PC-3 (cell line): ENCODE data around the gene PKN1. TPM values are rescaled to one million over a fixed set of nuclear protein-coding genes. Genes with fewer than 3 reads are reported as not detected.

Experiments
- ATAC-seq: fragments of 200-7000 bp; cut with Tn5 transposase; 2 replicates; pipeline ENCODE4 v1.9.1; 2020; ENCODE audit warnings: mild to moderate bottlenecking, moderate library complexity
- BruUV-seq: library from RNA; stranded (reverse); fragments of 400-500 nt; replicated peaks from 2 replicates; lab custom pipeline; 2021; lab: Mats Ljungman, UMichigan
- CTCF ChIA-PET: fragments of 300-600 bp; sonication (Branson Sonifier 250); formaldehyde crosslinking; loops from one replicate; lab custom pipeline; 2022; ENCODE audit warnings: antibody characterized with exemption; lab: Charles Lee
- POLR2A ChIA-PET: fragments of 300-600 bp; sonication (Branson Sonifier 250); formaldehyde crosslinking; loops from one replicate; lab custom pipeline; 2022; ENCODE audit warnings: antibody characterized with exemption; ENCODE audit not compliant: unreplicated experiment; lab: Charles Lee
- DNase-seq: peaks from one replicate; pipeline ENCODE4 v3.0.0-alpha.2; 2015
- H2AFZ ChIP-seq: fragments of 300-600 bp; sonication (generic); 2 replicates; pipeline ENCODE4 v1.6.0; 2016; ENCODE audit warnings: antibody characterized with exemption, low read length
- H3F3A ChIP-seq: fragments of 300-600 bp; sonication (generic); one replicate; pipeline ENCODE4 v1.6.0; 2017; ENCODE audit warnings: antibody characterized with exemption, low read length, control low read depth, mild to moderate bottlenecking; ENCODE audit not compliant: unreplicated experiment
- H3K27ac ChIP-seq: fragments of 300-600 bp; sonication (generic); 2 replicates; pipeline ENCODE4 v1.5.1; 2016; ENCODE audit warnings: mild to moderate bottlenecking, low read length
- H3K27me3 ChIP-seq: fragments of 300-600 bp; sonication (generic); 2 replicates; pipeline ENCODE4 v1.6.1; 2016; ENCODE audit warnings: low read length, mixed read lengths
- H3K36me3 ChIP-seq: fragments of 300-600 bp; sonication (generic); 2 replicates; pipeline ENCODE4 v1.6.1; 2016; ENCODE audit warnings: low read depth, mixed run types, low read length, mixed read lengths
- H3K4me1 ChIP-seq: fragments of 300-600 bp; sonication (generic); 2 replicates; pipeline ENCODE4 v1.5.1; 2016; ENCODE audit warnings: low read length; ENCODE audit not compliant: insufficient read depth
- H3K4me2 ChIP-seq: fragments of 300-600 bp; sonication (generic); 2 replicates; pipeline ENCODE4 v1.6.0; 2016; ENCODE audit warnings: low read length
- H3K4me3 ChIP-seq: fragments of 300-600 bp; sonication (generic); 2 replicates; pipeline ENCODE4 v1.5.1; 2016; ENCODE audit warnings: mild to moderate bottlenecking, low read length, mixed read lengths
- H3K79me2 ChIP-seq: fragments of 300-600 bp; sonication (generic); 2 replicates; pipeline ENCODE4 v1.6.1; 2017; ENCODE audit warnings: low read length, mixed read lengths
- H3K9ac ChIP-seq: fragments of 300-600 bp; sonication (generic); 2 replicates; pipeline ENCODE4 v1.6.0; 2016; ENCODE audit warnings: mild to moderate bottlenecking, low read length
- H3K9me2 ChIP-seq: fragments of 300-600 bp; sonication (generic); replicated peaks from 2 replicates; pipeline ENCODE4 v1.6.1; 2016; ENCODE audit warnings: mixed run types, low read length, mixed read lengths
- H3K9me3 ChIP-seq: fragments of 300-600 bp; sonication (generic); 2 replicates; pipeline ENCODE4 v1.6.1; 2016; ENCODE audit warnings: low read length, mixed read lengths
- H4K20me1 ChIP-seq: fragments of 300-600 bp; sonication (generic); 2 replicates; pipeline ENCODE4 v1.6.1; 2016; ENCODE audit warnings: low read length, mixed read lengths
- EZH2 ChIP-seq: fragments of 300-600 bp; sonication (generic); IDR thresholded peaks from one replicate; pipeline ENCODE4 v1.6.1; 2017; ENCODE audit warnings: antibody characterized with exemption, mild to moderate bottlenecking, low read length; ENCODE audit not compliant: unreplicated experiment
- EZH2phosphoT487 ChIP-seq: fragments of 300-600 bp; sonication (generic); IDR thresholded peaks from 2 replicates; pipeline ENCODE4 v1.6.1; 2018; ENCODE audit warnings: mild to moderate bottlenecking, antibody characterized with exemption, low read length, borderline replicate concordance
- intact Hi-C: fragments of 100-400 bp; cut with micrococcal nuclease; formaldehyde crosslinking; loops from 2 replicates; pipeline ENCODE4 v1.9.0; 2023
- total RNA-seq: library from RNA; depleted of rRNA; stranded (reverse); fragments of >200 nt; gene quantifications from 2 replicates; pipeline ENCODE4 v1.2.3, GENCODE V29; 2014
- TF ChIP-seq, protein P1 (sequence below): fragments of 300-600 bp; sonication (generic); conservative IDR thresholded peaks from 2 replicates; pipeline ENCODE4 v1.5.1; 2017; ENCODE audit warnings: antibody characterized with exemption, low read depth, mild to moderate bottlenecking, low read length

PKN1 gene
- total RNA-seq, 1 experiment from 2014 or later: 186 TPM

- intact Hi-C loops: no loop called here
- POLR2A ChIA-PET: interaction anchor here (0.6 kb wide), 1 partner anchor 209 kb away, joined by 3 read pairs; no protein-coding TSS in a partner anchor
Observed at GRCh38 chr19:14480700-14481079, 47.6 kb downstream of the PKN1 start.

GRCh38 chr19:14482172-14482941 lies 49.3 kb downstream of the PKN1 start:
- POLR2A ChIA-PET: interaction anchor here (0.6 kb wide), 1 partner anchor 194 kb away, joined by 17 read pairs; no protein-coding TSS in a partner anchor
- Histone ChIP-seq H3K79me2 (peaks cover 28% of the 10 kb centered on the region), H3K27ac (no peak overlapping the region), H3K9me2 (no peaks in the 10 kb centered on the region), H3K36me3 (peaks cover 51% of the 10 kb centered on the region), H3K4me3 (no peak overlapping the region), H3K27me3 (no peaks in the 10 kb centered on the region), H3K4me1 (no peaks in the 10 kb centered on the region), H4K20me1 (peaks cover 7% of the 10 kb centered on the region; the same call in 1 of the 2 replicates), H2AFZ (no peak overlapping the region), H3K9ac (no peak overlapping the region), H3K4me2 (no peak overlapping the region), H3F3A (no peaks in the 10 kb centered on the region), H3K9me3 (no peaks in the 10 kb centered on the region)
- intact Hi-C loops: no loop called here
- BruUV-seq: no TSS peak
- no peak for DNase-seq
- TF ChIP-seq EZH2: no peak
- TF ChIP-seq, protein P1, sequence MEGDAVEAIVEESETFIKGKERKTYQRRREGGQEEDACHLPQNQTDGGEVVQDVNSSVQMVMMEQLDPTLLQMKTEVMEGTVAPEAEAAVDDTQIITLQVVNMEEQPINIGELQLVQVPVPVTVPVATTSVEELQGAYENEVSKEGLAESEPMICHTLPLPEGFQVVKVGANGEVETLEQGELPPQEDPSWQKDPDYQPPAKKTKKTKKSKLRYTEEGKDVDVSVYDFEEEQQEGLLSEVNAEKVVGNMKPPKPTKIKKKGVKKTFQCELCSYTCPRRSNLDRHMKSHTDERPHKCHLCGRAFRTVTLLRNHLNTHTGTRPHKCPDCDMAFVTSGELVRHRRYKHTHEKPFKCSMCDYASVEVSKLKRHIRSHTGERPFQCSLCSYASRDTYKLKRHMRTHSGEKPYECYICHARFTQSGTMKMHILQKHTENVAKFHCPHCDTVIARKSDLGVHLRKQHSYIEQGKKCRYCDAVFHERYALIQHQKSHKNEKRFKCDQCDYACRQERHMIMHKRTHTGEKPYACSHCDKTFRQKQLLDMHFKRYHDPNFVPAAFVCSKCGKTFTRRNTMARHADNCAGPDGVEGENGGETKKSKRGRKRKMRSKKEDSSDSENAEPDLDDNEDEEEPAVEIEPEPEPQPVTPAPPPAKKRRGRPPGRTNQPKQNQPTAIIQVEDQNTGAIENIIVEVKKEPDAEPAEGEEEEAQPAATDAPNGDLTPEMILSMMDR: no peak
- CTCF ChIA-PET: no interaction called here
- no peak for ATAC-seq

More at GRCh38 chr19:14480700-14481079, 47.6 kb downstream of the PKN1 start:
- H2AFZ ChIP-seq: no peak overlapping the region
- H3K36me3 ChIP-seq: peaks cover 42% of the 10 kb centered on the region
- ATAC-seq (no peak), DNase-seq (no peak)
- H3K9me2 ChIP-seq: no peaks in the 10 kb centered on the region
- peaks cover 7% of the 10 kb centered on the region; the same call in 1 of the 2 replicates for H4K20me1 ChIP-seq
- no peak overlapping the region for H3K27ac ChIP-seq
- H3K4me2 ChIP-seq: no peak overlapping the region
- H3K9me3 ChIP-seq: no peaks in the 10 kb centered on the region
- no peaks in the 10 kb centered on the region for H3F3A ChIP-seq
- no TSS peak for BruUV-seq
- H3K9ac ChIP-seq: no peak overlapping the region
- no peaks in the 10 kb centered on the region for H3K27me3 ChIP-seq
- H3K4me1 ChIP-seq: peaks cover 15% of the 10 kb centered on the region
- CTCF ChIA-PET: no interaction called here
- no peak for TF ChIP-seq EZH2phosphoT487
- no peak for TF ChIP-seq EZH2
- TF ChIP-seq, protein P1: no peak
- H3K4me3 ChIP-seq: no peak overlapping the region
- H3K79me2 ChIP-seq: peaks cover 19% of the 10 kb centered on the region; the same call in 1 of the 2 replicates
